Effector memory CD8-positive, alpha-beta T cell (primary cell): ENCODE results near the gene RAD50.

Source experiments
- ATAC-seq: fragments of 150-1000 bp; cut with Tn5 transposase; replicated peaks from 2 replicates; pipeline ENCODE4 v1.10.0; 2021; ENCODE audit warnings: mild to moderate bottlenecking, moderate library complexity
- DNase-seq, 3 experiments: peaks; one replicate each; pipeline ENCODE4 v3.0.0; 2021
- H3K27ac Mint-ChIP-seq, 2 donors: one replicate each; pipeline ENCODE4 v1.8.0; 2022; ENCODE audit warnings: mild to moderate bottlenecking in 2 of 2, mixed read lengths in 2 of 2, moderate library complexity in 2 of 2
- H3K27me3 Mint-ChIP-seq, 2 donors: one replicate each; pipeline ENCODE4 v1.8.0; 2022; ENCODE audit warnings: mixed read lengths in 2 of 2
- H3K36me3 Mint-ChIP-seq: one replicate; pipeline ENCODE4 v1.8.0; 2022; ENCODE audit warnings: mild to moderate bottlenecking, moderate library complexity, mixed read lengths; ENCODE audit not compliant: insufficient read depth
- H3K4me1 Mint-ChIP-seq, 2 donors: one replicate each; pipeline ENCODE4 v1.8.0; 2022; ENCODE audit warnings: low read depth in 2 of 2, mixed read lengths in 2 of 2
- H3K4me3 Mint-ChIP-seq, 2 donors: one replicate each; pipeline ENCODE4 v1.8.0; 2022; ENCODE audit warnings: mild to moderate bottlenecking in 2 of 2, mixed read lengths in 2 of 2, moderate library complexity in 2 of 2
- H3K9me3 Mint-ChIP-seq, 2 donors: one replicate each; pipeline ENCODE4 v1.8.0; 2022; ENCODE audit warnings: mixed read lengths in 2 of 2

Gene RAD50

DNA sequence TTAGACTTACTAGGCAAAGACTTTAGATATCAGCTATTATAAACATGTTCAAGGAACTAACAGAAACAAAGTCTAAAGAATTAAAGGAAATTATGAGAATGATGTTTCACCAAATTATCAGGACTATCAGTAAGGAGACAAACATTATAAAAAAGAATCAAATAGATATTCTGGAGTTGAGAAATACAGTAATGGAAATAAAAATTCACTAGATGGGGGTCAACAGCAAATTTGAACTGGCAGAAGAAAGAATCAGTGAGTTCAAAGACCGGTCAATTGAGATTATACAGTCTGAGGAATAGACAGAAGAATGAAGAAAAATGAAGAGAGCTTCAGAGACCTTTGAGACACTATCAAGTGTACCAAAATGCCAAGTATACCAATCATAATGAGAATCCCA is 91.6 kb downstream of the RAD50 start:
- ATAC-seq (no peak), DNase-seq (no peak)
- Mint-ChIP-seq H3K27ac (no peak overlapping the region), H3K4me1 (no peaks in the 10 kb centered on the region), H3K36me3 (no peaks in the 10 kb centered on the region), H3K9me3 (peaks cover 7 to 11% of the 10 kb centered on the region in 2 donors), H3K4me3 (no peak overlapping the region), H3K27me3 (peaks cover 0 to under 1% of the 10 kb centered on the region in 2 donors)

GRCh38 chr5:132651838-132652469 is 95.2 kb downstream of the RAD50 start:
- DNase-seq (no peak), ATAC-seq (no peak)
- Mint-ChIP-seq H3K36me3 (peaks cover 3% of the 10 kb centered on the region), H3K4me1 (peaks cover 6% of the 10 kb centered on the region in 2 donors), H3K4me3 (no peak overlapping the region), H3K27ac (no peak overlapping the region), H3K9me3 (peaks cover 7 to 11% of the 10 kb centered on the region in 2 donors), H3K27me3 (peaks cover 11 to 29% of the 10 kb centered on the region in 2 donors)

- ATAC-seq (no peak), DNase-seq (no peak)
- H3K27me3 Mint-ChIP-seq: peaks cover 13 to 47% of the 10 kb centered on the region in 2 donors
- peaks cover 3% of the 10 kb centered on the region for H3K36me3 Mint-ChIP-seq
- peaks cover 8 to 10% of the 10 kb centered on the region in 2 donors for H3K4me1 Mint-ChIP-seq
- no peak overlapping the region for H3K27ac Mint-ChIP-seq
- H3K4me3 Mint-ChIP-seq: no peak overlapping the region
- peaks cover 0 to under 1% of the 10 kb centered on the region in 2 donors for H3K9me3 Mint-ChIP-seq
These were observed 96.9 kb downstream of the RAD50 start for GRCh38 chr5:132653716-132654115.

DNA sequence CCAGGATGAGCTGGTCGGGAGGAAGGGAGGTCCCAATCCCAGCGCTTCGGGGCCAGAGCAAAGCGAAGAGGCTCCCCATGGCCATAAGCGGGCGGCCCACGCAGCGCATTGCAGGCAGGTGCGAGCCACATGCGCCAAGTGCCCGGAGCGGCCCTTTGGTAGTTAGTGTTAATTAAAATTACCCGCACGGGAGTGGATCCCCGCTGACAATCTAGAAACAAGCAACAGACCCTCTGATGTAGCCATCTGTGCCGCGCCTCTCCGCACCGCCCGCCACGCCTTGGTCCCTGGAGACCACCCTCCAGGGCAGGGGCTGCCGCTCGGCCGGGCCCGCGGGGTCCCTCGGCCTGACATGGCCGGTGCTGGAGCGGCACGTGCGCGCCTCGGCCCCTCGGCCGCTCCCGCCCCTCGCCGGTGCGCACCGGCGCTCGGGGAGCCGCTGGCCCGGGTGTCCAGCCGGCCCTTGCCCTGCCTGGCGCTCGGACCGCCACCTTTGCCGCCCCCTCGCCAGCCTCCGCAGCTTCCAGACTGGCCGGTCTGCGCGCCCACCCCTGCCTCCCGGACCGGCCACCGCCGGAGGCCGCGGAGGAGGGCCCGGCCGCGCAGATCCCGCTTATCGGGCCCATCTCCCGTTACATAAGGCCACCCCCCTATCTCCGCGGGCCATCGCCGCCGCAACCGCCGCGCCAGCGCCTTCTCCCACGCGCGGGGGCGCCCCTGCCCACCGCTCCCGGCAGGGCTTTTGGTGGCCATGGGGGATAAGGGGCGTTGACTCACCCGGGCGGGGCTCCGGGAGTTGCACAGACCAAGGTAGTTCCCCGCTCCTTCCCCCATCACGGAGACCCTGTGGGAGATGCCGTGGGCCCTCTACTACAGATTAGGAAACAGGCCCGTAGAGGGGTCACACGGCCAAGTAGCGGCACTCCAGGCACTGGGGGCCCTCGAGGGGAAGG is 99.3 kb downstream of the RAD50 start:
- Mint-ChIP-seq H3K4me1 (peaks cover 11 to 16% of the 10 kb centered on the region in 2 donors), H3K9me3 (no peaks in the 10 kb centered on the region), H3K36me3 (peaks cover 3% of the 10 kb centered on the region), H3K4me3 (peak overlapping the region; percentile 73 to 80), H3K27me3 (peaks cover 13 to 55% of the 10 kb centered on the region in 2 donors), H3K27ac (peak overlapping the region; percentile 49 to 88)
- ATAC-seq (peak; percentile 70), DNase-seq (peak in 2 of 3 experiments; percentile 19 to 30)

DNA sequence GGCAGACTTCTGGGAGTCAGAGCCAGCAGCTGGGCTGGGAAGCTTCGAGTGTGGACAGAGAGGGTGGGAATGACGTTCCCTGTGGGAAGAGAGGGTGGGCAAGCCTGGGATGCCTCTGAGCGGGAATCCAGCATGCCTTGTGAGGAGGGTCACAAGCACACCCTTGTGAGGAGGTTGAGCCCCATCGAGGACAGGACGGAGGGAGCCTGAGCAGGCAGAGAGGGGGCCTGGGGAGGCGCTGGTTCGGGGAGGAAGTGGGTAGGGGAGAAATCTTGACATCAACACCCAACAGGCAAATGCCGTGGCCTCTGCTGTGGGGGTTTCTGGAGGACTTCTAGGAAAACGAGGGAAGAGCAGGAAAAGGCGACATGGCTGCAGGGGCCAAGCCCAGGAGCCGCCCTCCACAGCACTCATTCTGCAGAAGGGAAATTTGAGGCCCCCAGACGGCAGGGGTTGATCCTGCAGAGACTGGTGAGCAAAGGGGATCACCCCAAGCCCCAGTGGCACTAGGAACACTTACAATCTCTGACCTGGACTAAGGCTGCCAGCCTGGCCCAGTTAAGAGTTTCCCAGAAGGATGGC is 100.1 kb downstream of the RAD50 start:
- Mint-ChIP-seq H3K27me3 (peaks cover 13 to 55% of the 10 kb centered on the region in 2 donors), H3K36me3 (peaks cover 3% of the 10 kb centered on the region), H3K4me3 (peak overlapping the region; percentile 73 to 80), H3K4me1 (peaks cover 12 to 17% of the 10 kb centered on the region in 2 donors), H3K9me3 (no peaks in the 10 kb centered on the region), H3K27ac (peak overlapping the region; percentile 49 to 88)
- DNase-seq (no peak), ATAC-seq (peak; percentile 49)

GRCh38 chr5:132657676-132658380 is 101.1 kb downstream of the RAD50 start, which contains the start of gene IL13:
Gene IL13 (plus strand): TSS chr5:132658173. CDS start chr5:132658187, 14 bp downstream.
- Mint-ChIP-seq H3K4me3 (peak within 1 kb of the TSS; percentile 73 to 80), H3K27ac (peak within 1 kb of the TSS in 1 of 2 donors; percentile 49), H3K36me3 (peaks cover 3% of the 10 kb centered on the region), H3K4me1 (peaks cover 15 to 20% of the 10 kb centered on the region in 2 donors), H3K27me3 (peaks cover 13 to 55% of the 10 kb centered on the region in 2 donors), H3K9me3 (no peaks in the 10 kb centered on the region)
- ATAC-seq (no peak), DNase-seq (no peak)

DNA sequence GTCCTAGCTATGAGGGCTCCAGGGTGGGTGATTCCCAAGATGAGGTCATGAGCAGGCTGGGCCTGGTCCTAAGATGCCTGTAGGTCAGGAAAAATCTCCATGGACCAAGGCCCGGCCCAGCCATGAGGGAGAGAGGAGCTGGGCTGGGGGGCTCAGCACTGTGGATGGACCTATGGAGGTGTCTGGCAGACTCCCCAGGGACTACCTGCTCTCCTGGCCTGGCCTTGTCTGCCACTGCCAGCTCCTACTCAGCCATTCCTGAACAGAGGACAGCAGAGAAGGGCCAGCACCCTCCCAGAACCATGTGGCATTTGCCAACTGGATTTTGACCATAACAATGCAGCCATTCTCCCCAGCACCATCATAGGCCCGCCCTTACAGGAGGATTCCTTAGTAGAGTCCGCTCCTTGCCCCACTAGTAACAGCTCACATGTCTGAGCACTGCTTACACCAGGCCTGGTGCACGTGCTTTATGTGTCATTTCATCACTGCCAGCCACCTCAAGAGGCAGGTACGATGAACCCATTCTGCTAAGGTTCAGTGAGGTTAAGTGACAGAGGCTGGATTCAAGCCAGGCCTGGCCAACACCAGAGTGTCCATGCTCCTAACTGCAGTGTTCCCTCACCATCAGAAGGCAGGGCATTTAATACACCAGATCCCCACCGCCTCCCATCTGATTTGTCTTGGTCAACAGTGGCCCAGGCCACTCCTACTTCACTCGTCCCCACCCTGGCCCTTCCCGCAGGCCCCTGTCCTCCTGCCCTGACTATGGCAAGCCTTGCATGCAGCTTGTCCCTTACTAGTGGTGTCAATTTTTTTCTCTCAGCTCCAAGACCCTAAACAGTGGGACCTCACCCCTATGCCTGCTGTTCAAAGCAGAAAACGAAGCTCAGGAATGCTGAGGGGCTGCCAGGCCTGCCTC is 101.9 kb downstream of the RAD50 start:
- H3K9me3 Mint-ChIP-seq: no peaks in the 10 kb centered on the region
- no peak overlapping the region for H3K4me3 Mint-ChIP-seq
- H3K27me3 Mint-ChIP-seq: peaks cover 13 to 51% of the 10 kb centered on the region in 2 donors
- no peak overlapping the region for H3K27ac Mint-ChIP-seq
- DNase-seq (no peak), ATAC-seq (no peak)
- H3K4me1 Mint-ChIP-seq: peaks cover 23 to 26% of the 10 kb centered on the region in 2 donors
- peaks cover 3% of the 10 kb centered on the region for H3K36me3 Mint-ChIP-seq

DNA sequence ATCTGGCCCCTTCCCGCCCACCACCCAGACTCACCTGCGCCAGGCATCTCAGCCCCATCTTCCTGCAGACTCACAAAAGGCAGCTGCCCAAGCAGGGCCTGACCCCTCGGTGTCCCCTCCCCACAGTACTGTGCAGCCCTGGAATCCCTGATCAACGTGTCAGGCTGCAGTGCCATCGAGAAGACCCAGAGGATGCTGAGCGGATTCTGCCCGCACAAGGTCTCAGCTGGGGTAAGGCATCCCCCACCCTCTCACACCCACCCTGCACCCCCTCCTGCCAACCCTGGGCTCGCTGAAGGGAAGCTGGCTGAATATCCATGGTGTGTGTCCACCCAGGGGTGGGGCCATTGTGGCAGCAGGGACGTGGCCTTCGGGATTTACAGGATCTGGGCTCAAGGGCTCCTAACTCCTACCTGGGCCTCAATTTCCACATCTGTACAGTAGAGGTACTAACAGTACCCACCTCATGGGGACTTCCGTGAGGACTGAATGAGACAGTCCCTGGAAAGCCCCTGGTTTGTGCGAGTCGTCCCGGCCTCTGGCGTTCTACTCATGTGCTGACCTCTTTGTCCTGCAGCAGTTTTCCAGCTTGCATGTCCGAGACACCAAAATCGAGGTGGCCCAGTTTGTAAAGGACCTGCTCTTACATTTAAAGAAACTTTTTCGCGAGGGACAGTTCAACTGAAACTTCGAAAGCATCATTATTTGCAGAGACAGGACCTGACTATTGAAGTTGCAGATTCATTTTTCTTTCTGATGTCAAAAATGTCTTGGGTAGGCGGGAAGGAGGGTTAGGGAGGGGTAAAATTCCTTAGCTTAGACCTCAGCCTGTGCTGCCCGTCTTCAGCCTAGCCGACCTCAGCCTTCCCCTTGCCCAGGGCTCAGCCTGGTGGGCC is 103.1 kb downstream of the RAD50 start:
- peaks cover 10 to 39% of the 10 kb centered on the region in 2 donors for H3K27me3 Mint-ChIP-seq
- H3K27ac Mint-ChIP-seq: peak overlapping the region in 1 of 2 donors; percentile 71
- ATAC-seq (no peak), DNase-seq (no peak)
- H3K4me1 Mint-ChIP-seq: peaks cover 35 to 37% of the 10 kb centered on the region in 2 donors
- no peaks in the 10 kb centered on the region for H3K9me3 Mint-ChIP-seq
- H3K4me3 Mint-ChIP-seq: no peak overlapping the region
- H3K36me3 Mint-ChIP-seq: peaks cover 11% of the 10 kb centered on the region

- H3K4me3 Mint-ChIP-seq: no peak overlapping the region
- peaks cover 8 to 38% of the 10 kb centered on the region in 2 donors for H3K27me3 Mint-ChIP-seq
- no peaks in the 10 kb centered on the region for H3K9me3 Mint-ChIP-seq
- H3K4me1 Mint-ChIP-seq: peaks cover 42 to 45% of the 10 kb centered on the region in 2 donors
- DNase-seq (no peak), ATAC-seq (no peak)
- peaks cover 12% of the 10 kb centered on the region for H3K36me3 Mint-ChIP-seq
- H3K27ac Mint-ChIP-seq: peak overlapping the region; percentile 71 to 99
These were observed 104.6 kb downstream of the RAD50 start for GRCh38 chr5:132661231-132662003.

DNA sequence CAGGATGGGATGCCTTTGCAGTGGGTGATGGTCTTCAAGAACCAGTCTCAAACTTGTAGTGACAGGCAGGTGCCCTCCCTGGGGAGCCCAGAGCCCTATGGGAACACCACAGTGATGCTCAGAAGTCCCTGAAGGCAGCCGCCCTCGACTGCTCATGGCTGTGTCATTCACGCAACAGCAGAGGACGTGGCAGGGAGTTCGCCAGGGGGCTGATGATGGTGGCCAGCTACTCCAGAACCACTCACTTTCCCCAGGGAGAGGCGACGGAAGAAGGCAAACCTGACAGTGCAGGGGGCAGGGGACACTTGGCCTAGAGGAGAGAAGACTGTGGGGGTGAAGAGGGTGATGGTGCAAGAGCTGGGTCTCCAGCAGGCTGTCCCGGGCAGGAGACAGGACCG is 105.2 kb downstream of the RAD50 start:
- peaks cover 39 to 42% of the 10 kb centered on the region in 2 donors for H3K4me1 Mint-ChIP-seq
- DNase-seq (no peak), ATAC-seq (no peak)
- peak overlapping the region in 1 of 2 donors; percentile 99 for H3K27ac Mint-ChIP-seq
- no peak overlapping the region for H3K4me3 Mint-ChIP-seq
- H3K36me3 Mint-ChIP-seq: peaks cover 12% of the 10 kb centered on the region
- peaks cover 2 to 38% of the 10 kb centered on the region in 2 donors for H3K27me3 Mint-ChIP-seq
- H3K9me3 Mint-ChIP-seq: no peaks in the 10 kb centered on the region
